Measurements from ENCODE around the gene CDH5. TPM values are rescaled to one million over a fixed set of nuclear protein-coding genes. Genes with fewer than 3 reads are reported as not detected.

CDH5 gene
- polyA plus RNA-seq, 1 donor: 20.2 TPM

- no CpG with 5 or more reads among the region's 11 CpGs for WGBS (ENCODE audit: insufficient coverage, low lambda C conversion rate)
Observed at GRCh38 chr16:66354034-66354909, 12.2 kb upstream of the CDH5 start.

GRCh38 chr16:66355526-66355925, 11.0 kb upstream of the CDH5 start:
- H3K27me3 ChIP-seq (ENCODE audit: control insufficient read depth, insufficient read depth, low read length): peaks cover 10% of the 10 kb centered on the region
- WGBS (ENCODE audit: insufficient coverage, low lambda C conversion rate): 100% methylated on average over 1 of the region's 8 CpGs
- no peaks in the 10 kb centered on the region for H3K4me1 ChIP-seq (ENCODE audit: control insufficient read depth, insufficient read depth, low read length)

More at GRCh38 chr16:66354034-66354909, 12.2 kb upstream of the CDH5 start:
- H3K4me1 ChIP-seq (ENCODE audit: control insufficient read depth, insufficient read depth, low read length): no peaks in the 10 kb centered on the region
- H3K9me3 ChIP-seq (ENCODE audit: control insufficient read depth, low read depth, low read length): no peaks in the 10 kb centered on the region
- DNase-seq: no peak
- no peaks in the 10 kb centered on the region for H3K36me3 ChIP-seq (ENCODE audit: control insufficient read depth, insufficient read depth, low read length)
- no peak overlapping the region for H3K4me3 ChIP-seq (ENCODE audit: low read length)
- H3K27ac ChIP-seq (ENCODE audit: low read length): no peak overlapping the region
- peaks cover 10% of the 10 kb centered on the region for H3K27me3 ChIP-seq (ENCODE audit: control insufficient read depth, insufficient read depth, low read length)

GRCh38 chr16:66357523-66357928, 9.0 kb upstream of the CDH5 start:
- Histone ChIP-seq H3K27ac (ENCODE audit: low read length) (no peak overlapping the region), H3K9me3 (ENCODE audit: control insufficient read depth, low read depth, low read length) (no peaks in the 10 kb centered on the region), H3K36me3 (ENCODE audit: control insufficient read depth, insufficient read depth, low read length) (no peaks in the 10 kb centered on the region), H3K4me1 (ENCODE audit: control insufficient read depth, insufficient read depth, low read length) (no peaks in the 10 kb centered on the region), H3K4me3 (ENCODE audit: low read length) (no peak overlapping the region), H3K27me3 (ENCODE audit: control insufficient read depth, insufficient read depth, low read length) (peaks cover 15% of the 10 kb centered on the region)
- WGBS (ENCODE audit: insufficient coverage, low lambda C conversion rate): no CpG with 5 or more reads among the region's 5 CpGs
- DNase-seq: peak; percentile 56 to 60

More at GRCh38 chr16:66355526-66355925, 11.0 kb upstream of the CDH5 start:
- no peaks in the 10 kb centered on the region for H3K36me3 ChIP-seq (ENCODE audit: control insufficient read depth, insufficient read depth, low read length)
- H3K4me3 ChIP-seq (ENCODE audit: low read length): no peak overlapping the region
- no peak overlapping the region for H3K27ac ChIP-seq (ENCODE audit: low read length)
- DNase-seq: no peak
- no peaks in the 10 kb centered on the region for H3K9me3 ChIP-seq (ENCODE audit: control insufficient read depth, low read depth, low read length)

GRCh38 chr16:66358231-66358630, 8.3 kb upstream of the CDH5 start:
- Histone ChIP-seq H3K4me3 (ENCODE audit: low read length) (no peak overlapping the region), H3K36me3 (ENCODE audit: control insufficient read depth, insufficient read depth, low read length) (no peaks in the 10 kb centered on the region), H3K9me3 (ENCODE audit: control insufficient read depth, low read depth, low read length) (no peaks in the 10 kb centered on the region), H3K27me3 (ENCODE audit: control insufficient read depth, insufficient read depth, low read length) (peaks cover 11% of the 10 kb centered on the region), H3K27ac (ENCODE audit: low read length) (no peak overlapping the region), H3K4me1 (ENCODE audit: control insufficient read depth, insufficient read depth, low read length) (no peaks in the 10 kb centered on the region)
- no CpG with 5 or more reads among the region's 1 CpG for WGBS (ENCODE audit: insufficient coverage, low lambda C conversion rate)
- no peak for DNase-seq

- no peak overlapping the region for H3K27ac ChIP-seq (ENCODE audit: low read length)
Observed at GRCh38 chr16:66359012-66359411, 7.5 kb upstream of the CDH5 start.

GRCh38 chr16:66359811-66360608, 6.5 kb upstream of the CDH5 start:
- H3K36me3 ChIP-seq (ENCODE audit: control insufficient read depth, insufficient read depth, low read length): no peaks in the 10 kb centered on the region
- H3K9me3 ChIP-seq (ENCODE audit: control insufficient read depth, low read depth, low read length): no peaks in the 10 kb centered on the region
- no CpG with 5 or more reads among the region's 12 CpGs for WGBS (ENCODE audit: insufficient coverage, low lambda C conversion rate)
- no peaks in the 10 kb centered on the region for H3K4me1 ChIP-seq (ENCODE audit: control insufficient read depth, insufficient read depth, low read length)
- H3K4me3 ChIP-seq (ENCODE audit: low read length): no peak overlapping the region
- peak overlapping the region; percentile 3 for H3K27ac ChIP-seq (ENCODE audit: low read length)
- DNase-seq: no peak
- H3K27me3 ChIP-seq (ENCODE audit: control insufficient read depth, insufficient read depth, low read length): peaks cover 7% of the 10 kb centered on the region

More at GRCh38 chr16:66359012-66359411, 7.5 kb upstream of the CDH5 start:
- H3K36me3 ChIP-seq (ENCODE audit: control insufficient read depth, insufficient read depth, low read length): no peaks in the 10 kb centered on the region
- H3K4me3 ChIP-seq (ENCODE audit: low read length): no peak overlapping the region
- H3K9me3 ChIP-seq (ENCODE audit: control insufficient read depth, low read depth, low read length): no peaks in the 10 kb centered on the region
- DNase-seq: no peak
- WGBS (ENCODE audit: insufficient coverage, low lambda C conversion rate): no CpG with 5 or more reads among the region's 10 CpGs
- H3K4me1 ChIP-seq (ENCODE audit: control insufficient read depth, insufficient read depth, low read length): no peaks in the 10 kb centered on the region
- H3K27me3 ChIP-seq (ENCODE audit: control insufficient read depth, insufficient read depth, low read length): peaks cover 7% of the 10 kb centered on the region

- H3K36me3 ChIP-seq (ENCODE audit: control insufficient read depth, insufficient read depth, low read length): no peaks in the 10 kb centered on the region
- no peak for DNase-seq
- no peak overlapping the region for H3K4me3 ChIP-seq (ENCODE audit: low read length)
- peak overlapping the region; percentile 3 for H3K27ac ChIP-seq (ENCODE audit: low read length)
- H3K27me3 ChIP-seq (ENCODE audit: control insufficient read depth, insufficient read depth, low read length): peaks cover 7% of the 10 kb centered on the region
- no peaks in the 10 kb centered on the region for H3K9me3 ChIP-seq (ENCODE audit: control insufficient read depth, low read depth, low read length)
- no CpG with 5 or more reads among the region's 12 CpGs for WGBS (ENCODE audit: insufficient coverage, low lambda C conversion rate)
- H3K4me1 ChIP-seq (ENCODE audit: control insufficient read depth, insufficient read depth, low read length): no peaks in the 10 kb centered on the region
Observed at GRCh38 chr16:66360624-66361324, 5.7 kb upstream of the CDH5 start.

- H3K27me3 ChIP-seq (ENCODE audit: control insufficient read depth, insufficient read depth, low read length): peaks cover 7% of the 10 kb centered on the region
- H3K4me1 ChIP-seq (ENCODE audit: control insufficient read depth, insufficient read depth, low read length): no peaks in the 10 kb centered on the region
- no peaks in the 10 kb centered on the region for H3K9me3 ChIP-seq (ENCODE audit: control insufficient read depth, low read depth, low read length)
- H3K4me3 ChIP-seq (ENCODE audit: low read length): no peak overlapping the region
- no peak for DNase-seq
- WGBS (ENCODE audit: insufficient coverage, low lambda C conversion rate): 70% methylated on average over 2 of the region's 5 CpGs
- H3K36me3 ChIP-seq (ENCODE audit: control insufficient read depth, insufficient read depth, low read length): no peaks in the 10 kb centered on the region
- no peak overlapping the region for H3K27ac ChIP-seq (ENCODE audit: low read length)
Observed at GRCh38 chr16:66361604-66362135, 4.8 kb upstream of the CDH5 start.

- Histone ChIP-seq H3K27me3 (ENCODE audit: control insufficient read depth, insufficient read depth, low read length) (peaks cover 7% of the 10 kb centered on the region), H3K27ac (ENCODE audit: low read length) (no peak overlapping the region), H3K4me3 (ENCODE audit: low read length) (no peak overlapping the region), H3K9me3 (ENCODE audit: control insufficient read depth, low read depth, low read length) (no peaks in the 10 kb centered on the region), H3K4me1 (ENCODE audit: control insufficient read depth, insufficient read depth, low read length) (no peaks in the 10 kb centered on the region), H3K36me3 (ENCODE audit: control insufficient read depth, insufficient read depth, low read length) (no peaks in the 10 kb centered on the region)
- no peak for DNase-seq
- WGBS (ENCODE audit: insufficient coverage, low lambda C conversion rate): no CpG with 5 or more reads among the region's 13 CpGs
Observed at GRCh38 chr16:66363211-66363777, 3.2 kb upstream of the CDH5 start.
